ENCODE results near the gene SLC17A2.

Gene SLC17A2

GRCh38 chr6:25919657-25920056, 10.8 kb downstream of the SLC17A2 start:
- no peak for DNase-seq (ENCODE audit: low read depth in 2 of 2)

- no peak for DNase-seq (ENCODE audit: low read depth in 2 of 2)
Measured at GRCh38 chr6:25918083-25918683, 12.3 kb downstream of the SLC17A2 start.

- no peak for DNase-seq (ENCODE audit: low read depth in 2 of 2)
Measured at GRCh38 chr6:25916789-25917490, 13.6 kb downstream of the SLC17A2 start.

- no peak for DNase-seq (ENCODE audit: low read depth in 2 of 2)
Measured at GRCh38 chr6:25916330-25916729, 14.2 kb downstream of the SLC17A2 start.

GRCh38 chr6:25913741-25914140, 16.8 kb downstream of the SLC17A2 start:
- no peak for DNase-seq (ENCODE audit: low read depth in 2 of 2)

- no peak for DNase-seq (ENCODE audit: low read depth in 2 of 2)
Measured at GRCh38 chr6:25911351-25911750, 19.1 kb downstream of the SLC17A2 start.

- no peak for DNase-seq (ENCODE audit: low read depth in 2 of 2)
Measured at GRCh38 chr6:25907475-25908014, 22.9 kb downstream of the SLC17A2 start.

- DNase-seq (ENCODE audit: low read depth in 2 of 2): no peak
Measured at GRCh38 chr6:25903467-25904099, 26.9 kb downstream of the SLC17A2 start.

- DNase-seq (ENCODE audit: low read depth in 2 of 2): no peak
Measured at GRCh38 chr6:25902071-25902470, 28.4 kb downstream of the SLC17A2 start.

- no peak for DNase-seq (ENCODE audit: low read depth in 2 of 2)
Measured at GRCh38 chr6:25900843-25901242, 29.6 kb downstream of the SLC17A2 start.

GRCh38 chr6:25899580-25900408, 30.7 kb downstream of the SLC17A2 start:
- DNase-seq (ENCODE audit: low read depth in 2 of 2): no peak

GRCh38 chr6:25899123-25899522, 31.4 kb downstream of the SLC17A2 start:
- no peak for DNase-seq (ENCODE audit: low read depth in 2 of 2)

GRCh38 chr6:25898289-25898977, 32.1 kb downstream of the SLC17A2 start:
- no peak for DNase-seq (ENCODE audit: low read depth in 2 of 2)

- DNase-seq (ENCODE audit: low read depth in 2 of 2): no peak
Measured at GRCh38 chr6:25896252-25896651, 34.2 kb downstream of the SLC17A2 start.

GRCh38 chr6:25895771-25896170, 34.7 kb downstream of the SLC17A2 start:
- no peak for DNase-seq (ENCODE audit: low read depth in 2 of 2)

- DNase-seq (ENCODE audit: low read depth in 2 of 2): no peak
Measured at GRCh38 chr6:25893778-25894177, 36.7 kb downstream of the SLC17A2 start.

- no peak for DNase-seq (ENCODE audit: low read depth in 2 of 2)
Measured at GRCh38 chr6:25892877-25893276, 37.6 kb downstream of the SLC17A2 start.

- DNase-seq (ENCODE audit: low read depth in 2 of 2): no peak
Measured at GRCh38 chr6:25889877-25890853, 40.3 kb downstream of the SLC17A2 start.

- no peak for DNase-seq (ENCODE audit: low read depth in 2 of 2)
Measured at GRCh38 chr6:25888626-25889025, 41.9 kb downstream of the SLC17A2 start.

- no peak for DNase-seq (ENCODE audit: low read depth in 2 of 2)
Measured at GRCh38 chr6:25886066-25886465, 44.4 kb downstream of the SLC17A2 start.
